Motor neuron (in vitro differentiated cells): ENCODE data around the gene CEBPG. TPM values are rescaled to one million over a fixed set of nuclear protein-coding genes. Genes with fewer than 3 reads are reported as not detected.

Experiments used
- ATAC-seq, 8 experiments: fragments of 200-7000 bp; cut with Tn5 transposase; replicated peaks in 6 of 8; 2 replicates each; pipeline ENCODE4 v1.8.0; 2021; ENCODE audit warnings: mild to moderate bottlenecking in 8 of 8, moderate library complexity in 8 of 8
- H3K27ac ChIP-seq, 2 donors: fragments of 250-450 bp; sonication (Bioruptor Pico); 2 replicates each; pipeline ENCODE4 v1.9.0; 2021; ENCODE audit warnings: antibody characterized with exemption in 2 of 2, mild to moderate bottlenecking in 2 of 2, moderate library complexity in 1 of 2
- H3K4me1 ChIP-seq, 2 donors: fragments of 250-450 bp; sonication (Bioruptor Pico); replicated peaks in 1 of 2; 2 replicates each; pipeline ENCODE4 v1.6.1; 2021; ENCODE audit warnings: antibody characterized with exemption in 2 of 2, mild to moderate bottlenecking in 2 of 2, moderate library complexity in 1 of 2
- H3K4me3 ChIP-seq, 5 donors: fragments of 250-450 bp; sonication (Bioruptor Pico); 2 replicates each; pipeline ENCODE4 v1.9.0; 2021; ENCODE audit warnings: antibody characterized with exemption in 5 of 5, mild to moderate bottlenecking in 5 of 5, moderate library complexity in 4 of 5
- WGBS, 10 experiments: fragments of 450-650 bp; shearing (Covaris generic); methylation state at CpG; one replicate each; pipeline ENCODE4 v1.0.0; 2022; 5-methylcytosine and 5-hydroxymethylcytosine counted together
- in situ Hi-C, 9 experiments: fragments of 400-800 bp; cut with MboI; loops; one replicate each; pipeline ENCODE4 v1.15.0; 2021; ENCODE audit warnings: low sequenced_read_pairs in 9 of 9, low pct_unique_long_range_greater_than_20kb in 2 of 9; ENCODE audit not compliant: unreplicated experiment in 9 of 9
- total RNA-seq, 8 experiments: library from RNA; unstranded; fragments of 300-600 nt; gene quantifications; 2 replicates each; pipeline versions ENCODE4 v1.2.3 to v1.2.4, GENCODE V29; 2022

CEBPG gene
- 100 to 1,000 TPM in 1 of 8 experiments, 10 to 100 TPM in 7; 14.5 to 104 (median 49.9) TPM for total RNA-seq

- WGBS, 10 experiments, result 3% methylated on average over 6 of the region's 118 CpGs; no CpG with 5 or more reads in 9 of the 10 experiments
- Histone ChIP-seq H3K4me3 (peak within 1 kb of the TSS; percentile 82 to 99 (median 96)), H3K4me1 (peaks cover 29 to 35% of the 10 kb centered on the region in 2 donors), H3K27ac (peak within 1 kb of the TSS; percentile 100)
- peak; percentile 90 to 96 (median 93) for ATAC-seq
- in situ Hi-C loops, result no loop called here
Observed at GRCh38 chr19:33373453-33374235, at the start of gene CEBPG. TSS of gene CEBPG (plus strand) at chr19:33373709. CDS start at chr19:33379240, 5,531 bp downstream.

- no peak overlapping the region for H3K27ac ChIP-seq
- in situ Hi-C loops, result no loop called here
- WGBS, 10 experiments, result 40 to 100% (median 61%) methylated on average over 1 to 3 of the region's 3 CpGs; no CpG with 5 or more reads in 2 of the 10 experiments
- no peak overlapping the region for H3K4me3 ChIP-seq
- no peaks in the 10 kb centered on the region for H3K4me1 ChIP-seq
- no peak for ATAC-seq
Observed at GRCh38 chr19:33324628-33325027, 48.9 kb upstream of the CEBPG start.

GRCh38 chr19:33325920-33326319 is 47.6 kb upstream of the CEBPG start:
- no peaks in the 10 kb centered on the region for H3K4me1 ChIP-seq
- no peak overlapping the region for H3K27ac ChIP-seq
- in situ Hi-C loops, result no loop called here
- WGBS, 10 experiments, result 0 to 88% (median 80%) methylated on average over 1 to 4 of the region's 5 CpGs; no CpG with 5 or more reads in 1 of the 10 experiments
- ATAC-seq, result no peak
- H3K4me3 ChIP-seq, result no peak overlapping the region

- WGBS, 10 experiments, result 0 to 97% (median 73%) methylated on average over 1 to 6 of the region's 8 CpGs; no CpG with 5 or more reads in 1 of the 10 experiments
- Histone ChIP-seq H3K4me3 (no peak overlapping the region), H3K27ac (no peak overlapping the region), H3K4me1 (no peaks in the 10 kb centered on the region)
- ATAC-seq, result no peak
- in situ Hi-C loops, result no loop called here
Observed at GRCh38 chr19:33329060-33329459, 44.4 kb upstream of the CEBPG start.

GRCh38 chr19:33329736-33330135 is 43.8 kb upstream of the CEBPG start:
- in situ Hi-C loops, result no loop called here

GRCh38 chr19:33332248-33332647 is 41.3 kb upstream of the CEBPG start:
- 47 to 94% (median 75%) methylated on average over 1 to 5 of the region's 5 CpGs; no CpG with 5 or more reads in 2 of the 10 experiments for WGBS, 10 experiments
- Histone ChIP-seq H3K27ac (no peak overlapping the region), H3K4me3 (no peak overlapping the region), H3K4me1 (no peaks in the 10 kb centered on the region)
- in situ Hi-C loops, result no loop called here
- ATAC-seq, result no peak

More at GRCh38 chr19:33329736-33330135, 43.8 kb upstream of the CEBPG start:
- no peak overlapping the region for H3K27ac ChIP-seq
- no peak for ATAC-seq
- WGBS, 10 experiments, result 0 to 100% (median 55%) methylated on average over 1 to 4 of the region's 4 CpGs
- no peaks in the 10 kb centered on the region for H3K4me1 ChIP-seq
- no peak overlapping the region for H3K4me3 ChIP-seq

GRCh38 chr19:33333151-33333550 is 40.4 kb upstream of the CEBPG start:
- no peak overlapping the region for H3K27ac ChIP-seq
- H3K4me3 ChIP-seq, result no peak overlapping the region
- no peaks in the 10 kb centered on the region for H3K4me1 ChIP-seq
- 33 to 100% (median 79%) methylated on average over 1 to 4 of the region's 4 CpGs; no CpG with 5 or more reads in 1 of the 10 experiments for WGBS, 10 experiments
- no peak for ATAC-seq
- in situ Hi-C loops, result no loop called here

GRCh38 chr19:33333642-33334041 is 39.9 kb upstream of the CEBPG start:
- in situ Hi-C loops, result no loop called here
- 0 to 100% (median 67%) methylated on average over 1 to 3 of the region's 3 CpGs; no CpG with 5 or more reads in 3 of the 10 experiments for WGBS, 10 experiments
- H3K27ac ChIP-seq, result no peak overlapping the region
- no peak overlapping the region for H3K4me3 ChIP-seq
- no peaks in the 10 kb centered on the region for H3K4me1 ChIP-seq
- ATAC-seq, result peak in 1 of 8 experiments; percentile 57

GRCh38 chr19:33334271-33334670 is 39.2 kb upstream of the CEBPG start:
- no peak for ATAC-seq
- no peak overlapping the region for H3K4me3 ChIP-seq
- H3K4me1 ChIP-seq, result no peaks in the 10 kb centered on the region
- H3K27ac ChIP-seq, result no peak overlapping the region
- WGBS, 10 experiments, result 68 to 100% (median 92%) methylated on average over 1 to 3 of the region's 3 CpGs
- in situ Hi-C loops, result no loop called here

- H3K27ac ChIP-seq, result no peak overlapping the region
- no peaks in the 10 kb centered on the region for H3K4me1 ChIP-seq
- ATAC-seq, result no peak
- in situ Hi-C loops, result no loop called here
- WGBS, 10 experiments, result 47 to 100% (median 80%) methylated on average over 1 to 5 of the region's 5 CpGs; no CpG with 5 or more reads in 1 of the 10 experiments
- no peak overlapping the region for H3K4me3 ChIP-seq
Observed at GRCh38 chr19:33335446-33335845, 38.1 kb upstream of the CEBPG start.

- WGBS, 10 experiments, result 0 to 100% (median 63%) methylated on average over 1 to 6 of the region's 8 CpGs; no CpG with 5 or more reads in 2 of the 10 experiments
- no peak for ATAC-seq
Observed at GRCh38 chr19:33339016-33339984, 34.2 kb upstream of the CEBPG start.

GRCh38 chr19:33340991-33341390 is 32.5 kb upstream of the CEBPG start:
- WGBS, 10 experiments, result 50 to 100% (median 62%) methylated on average over 1 to 2 of the region's 2 CpGs; no CpG with 5 or more reads in 1 of the 10 experiments
- in situ Hi-C loops, result no loop called here
- Histone ChIP-seq H3K27ac (no peak overlapping the region), H3K4me1 (peaks cover 12 to 14% of the 10 kb centered on the region in 2 donors), H3K4me3 (no peak overlapping the region)
- ATAC-seq, result no peak

More at GRCh38 chr19:33339016-33339984, 34.2 kb upstream of the CEBPG start:
- Histone ChIP-seq H3K4me3 (no peak overlapping the region), H3K27ac (no peak overlapping the region), H3K4me1 (peaks cover 6 to 9% of the 10 kb centered on the region in 2 donors)
- in situ Hi-C loops, result no loop called here

GRCh38 chr19:33343301-33343700 is 30.2 kb upstream of the CEBPG start:
- Histone ChIP-seq H3K4me1 (peaks cover 12 to 14% of the 10 kb centered on the region in 2 donors), H3K4me3 (no peak overlapping the region), H3K27ac (no peak overlapping the region)
- in situ Hi-C loops, result no loop called here
- WGBS, 10 experiments, result 8 to 93% (median 65%) methylated on average over 1 to 2 of the region's 2 CpGs; no CpG with 5 or more reads in 4 of the 10 experiments
- ATAC-seq, result no peak
